DMS79 (cell line): ENCODE measurements around the gene HS6ST1.
"Not testable (repeated sequence)": the region's sequence is repeated elsewhere in the genome, so short reads cannot be mapped to it uniquely, and the experiment has no call there.

Source experiments
- DNase-seq: peaks from one replicate; lab custom pipeline; 2025; lab: John Stamatoyannopoulos, UW

The HS6ST1 gene

GRCh38 chr2:128268611-128269010 is 50.1 kb downstream of the HS6ST1 start:
- DNase-seq = not testable (repeated sequence)

GRCh38 chr2:128268145-128268544 is 50.5 kb downstream of the HS6ST1 start:
- DNase-seq = not testable (repeated sequence)

- not testable (repeated sequence) for DNase-seq
These were observed 51.0 kb downstream of the HS6ST1 start for GRCh38 chr2:128267649-128268048.

- not testable (repeated sequence) for DNase-seq
These were observed 51.5 kb downstream of the HS6ST1 start for GRCh38 chr2:128267197-128267596.

GRCh38 chr2:128266463-128266862 is 52.2 kb downstream of the HS6ST1 start:
- DNase-seq = not testable (repeated sequence)

GRCh38 chr2:128265608-128265993 is 53.1 kb downstream of the HS6ST1 start:
- not testable (repeated sequence) for DNase-seq

- DNase-seq = no peak
These were observed 53.6 kb downstream of the HS6ST1 start for GRCh38 chr2:128264881-128265607.

- DNase-seq = no peak
These were observed 54.8 kb downstream of the HS6ST1 start for GRCh38 chr2:128263902-128264331.

- DNase-seq = no peak
These were observed 56.1 kb downstream of the HS6ST1 start for GRCh38 chr2:128262315-128263253.

- DNase-seq = no peak
These were observed 57.2 kb downstream of the HS6ST1 start for GRCh38 chr2:128261245-128262128.

- DNase-seq = no peak
These were observed 58.2 kb downstream of the HS6ST1 start for GRCh38 chr2:128260239-128261138.

- DNase-seq = no peak
These were observed 59.1 kb downstream of the HS6ST1 start for GRCh38 chr2:128259585-128259984.

- no peak for DNase-seq
These were observed 60.5 kb downstream of the HS6ST1 start for GRCh38 chr2:128258218-128258617.

GRCh38 chr2:128252501-128252900 is 66.2 kb downstream of the HS6ST1 start:
- no peak for DNase-seq

- not testable (repeated sequence) for DNase-seq
These were observed 66.6 kb downstream of the HS6ST1 start for GRCh38 chr2:128252086-128252485.

- no peak for DNase-seq
These were observed 68.2 kb downstream of the HS6ST1 start for GRCh38 chr2:128250229-128251025.

- no peak for DNase-seq
These were observed 69.1 kb downstream of the HS6ST1 start for GRCh38 chr2:128249555-128249954.

GRCh38 chr2:128245813-128246212 is 72.9 kb downstream of the HS6ST1 start:
- no peak for DNase-seq

- DNase-seq = no peak
These were observed 76.8 kb downstream of the HS6ST1 start for GRCh38 chr2:128241896-128242295.
